Gastrocnemius medialis (tissue), 4 donors: ENCODE data around the gene PPM1J. TPM values are rescaled to one million over a fixed set of nuclear protein-coding genes. Genes with fewer than 3 reads are reported as not detected.

Experiments used
- ATAC-seq, 2 donors: fragments of 150-250 bp; one replicate each; pipeline ENCODE4 v1.9.1; 2016
- DNase-seq, 2 donors: peaks; one replicate each; pipeline ENCODE4 v3.0.0-alpha.2; 2019
- H3K27ac ChIP-seq, 4 donors: fragments of 200-600 bp; sonication (generic); 1 replicate in 1 of 4; 2 replicates in 3 of 4; pipeline ENCODE4 v1.5.1; 2016 to 2018; ENCODE audit warnings: mild to moderate bottlenecking in 2 of 4, moderate library complexity in 1 of 4
- H3K27me3 ChIP-seq, 3 donors: fragments of 200-600 bp; sonication (generic) in 2 of 3; 1 replicate in 1 of 3; 2 replicates in 2 of 3; pipeline versions ENCODE4 v1.5.1 to v1.6.0; 2016 to 2019; ENCODE audit warnings: mild to moderate bottlenecking in 1 of 3, moderate library complexity in 1 of 3
- H3K36me3 ChIP-seq, 2 donors: fragments of 200-600 bp; sonication (generic) in 1 of 2; one replicate each; pipeline ENCODE4 v1.5.1; 2017 to 2018
- H3K4me1 ChIP-seq, 2 donors: fragments of 200-600 bp; sonication (generic) in 1 of 2; one replicate each; pipeline ENCODE4 v1.5.1; 2016 to 2017; ENCODE audit warnings: mild to moderate bottlenecking in 2 of 2
- H3K4me3 ChIP-seq, 4 donors: fragments of 200-600 bp; sonication (generic) in 3 of 4; 1 replicate in 1 of 4; 2 replicates in 3 of 4; pipeline ENCODE4 v1.5.1; 2016 to 2019; ENCODE audit warnings: mild to moderate bottlenecking in 2 of 4
- H3K9me3 ChIP-seq, 3 donors: fragments of 200-600 bp; sonication (generic) in 2 of 3; 1 replicate in 1 of 3; 2 replicates in 2 of 3; pipeline ENCODE4 v1.5.1; 2016 to 2019
- POLR2A ChIP-seq, 2 donors: fragments of 450-650 bp; IDR thresholded peaks; one replicate each; pipeline ENCODE4 v1.6.1; 2017; ENCODE audit warnings: antibody characterized with exemption in 2 of 2, mild to moderate bottlenecking in 2 of 2, moderate library complexity in 2 of 2
- in situ Hi-C, 4 donors: fragments of 200-750 bp; cut with MboI; loops; one replicate each; pipeline versions ENCODE4 v1.15.0 to v1.8.0; 2017; ENCODE audit warnings: low sequenced_read_pairs in 4 of 4
- intact Hi-C: fragments of 100-400 bp; cut with DNase I; formaldehyde crosslinking; loops from one replicate; pipeline ENCODE4 v1.15.1; 2023; ENCODE audit warnings: low total_unique reads
- total RNA-seq, 4 donors: library from RNA; depleted of rRNA; stranded (reverse); fragments of >200 nt; gene quantifications; one replicate each; pipeline versions ENCODE4 v1.1.0 to v1.2.3, GENCODE V29; 2016
- TF ChIP-seq, protein P1 (sequence below), 5 experiments: fragments of 450-650 bp in 3 of 5; fragments of 200-600 bp in 2 of 5; sonication (generic) in 2 of 5; IDR thresholded peaks in 4 of 5; conservative IDR thresholded peaks in 1 of 5; 1 replicate in 4 of 5; 2 replicates in 1 of 5; pipeline ENCODE4 v1.5.1; 2016 to 2019; ENCODE audit warnings: antibody characterized with exemption in 5 of 5, mild to moderate bottlenecking in 3 of 5, moderate library complexity in 3 of 5

Gene PPM1J
- total RNA-seq, 4 donors from 2014 or later, result 4.2 to 5.4 (median 4.8) TPM

- no peaks in the 10 kb centered on the region for H3K9me3 ChIP-seq
- no peak for TF ChIP-seq POLR2A (IDR thresholded peaks at IDR 0.05)
- TF ChIP-seq, protein P1, sequence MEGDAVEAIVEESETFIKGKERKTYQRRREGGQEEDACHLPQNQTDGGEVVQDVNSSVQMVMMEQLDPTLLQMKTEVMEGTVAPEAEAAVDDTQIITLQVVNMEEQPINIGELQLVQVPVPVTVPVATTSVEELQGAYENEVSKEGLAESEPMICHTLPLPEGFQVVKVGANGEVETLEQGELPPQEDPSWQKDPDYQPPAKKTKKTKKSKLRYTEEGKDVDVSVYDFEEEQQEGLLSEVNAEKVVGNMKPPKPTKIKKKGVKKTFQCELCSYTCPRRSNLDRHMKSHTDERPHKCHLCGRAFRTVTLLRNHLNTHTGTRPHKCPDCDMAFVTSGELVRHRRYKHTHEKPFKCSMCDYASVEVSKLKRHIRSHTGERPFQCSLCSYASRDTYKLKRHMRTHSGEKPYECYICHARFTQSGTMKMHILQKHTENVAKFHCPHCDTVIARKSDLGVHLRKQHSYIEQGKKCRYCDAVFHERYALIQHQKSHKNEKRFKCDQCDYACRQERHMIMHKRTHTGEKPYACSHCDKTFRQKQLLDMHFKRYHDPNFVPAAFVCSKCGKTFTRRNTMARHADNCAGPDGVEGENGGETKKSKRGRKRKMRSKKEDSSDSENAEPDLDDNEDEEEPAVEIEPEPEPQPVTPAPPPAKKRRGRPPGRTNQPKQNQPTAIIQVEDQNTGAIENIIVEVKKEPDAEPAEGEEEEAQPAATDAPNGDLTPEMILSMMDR (IDR thresholded peaks at IDR 0.05 in 4 of 5, conservative IDR thresholded peaks at IDR 0.05 in 1 of 5), result no peak
- ATAC-seq, result no peak
- no peaks in the 10 kb centered on the region for H3K4me1 ChIP-seq
- no peak for DNase-seq
- in situ Hi-C loops (no loop called here), intact Hi-C loops (no loop called here)
- no peak overlapping the region for H3K27ac ChIP-seq
- H3K27me3 ChIP-seq, result no peaks in the 10 kb centered on the region
- H3K36me3 ChIP-seq, result peaks cover 3 to 89% of the 10 kb centered on the region in 2 donors
- no peak overlapping the region for H3K4me3 ChIP-seq
Measured at GRCh38 chr1:112666946-112667345, 48.2 kb downstream of the PPM1J start.

GRCh38 chr1:112665857-112666256, 49.3 kb downstream of the PPM1J start:
- Histone ChIP-seq H3K36me3 (peaks cover 3 to 89% of the 10 kb centered on the region in 2 donors), H3K4me1 (no peaks in the 10 kb centered on the region), H3K4me3 (no peak overlapping the region), H3K27me3 (no peaks in the 10 kb centered on the region), H3K27ac (no peak overlapping the region), H3K9me3 (no peaks in the 10 kb centered on the region)
- ATAC-seq (no peak), DNase-seq (no peak)
- TF ChIP-seq, protein P1 (IDR thresholded peaks at IDR 0.05 in 4 of 5, conservative IDR thresholded peaks at IDR 0.05 in 1 of 5), result no peak
- no peak for TF ChIP-seq POLR2A (IDR thresholded peaks at IDR 0.05)
- in situ Hi-C loops (no loop called here), intact Hi-C loops (no loop called here)

Other genes with a start within 250 kb of the PPM1J start
- gene WNT2B, start 206.4 kb downstream of the PPM1J start, total RNA-seq, result 1 to 10 TPM in 1 of 4 donors, under 1 TPM in 3; 0.03 to 1.5 (median 0.41) TPM
- 10 to 100 TPM in 3 of 4 donors, 1 to 10 TPM in 1; 9.6 to 16.7 (median 15.0) TPM for gene ST7L, start 96.2 kb downstream of the PPM1J start, total RNA-seq
- gene CAPZA1, start 95.5 kb downstream of the PPM1J start, total RNA-seq, result 10 to 100 TPM; 27.1 to 58.1 (median 35.2) TPM
- 1 to 10 TPM; 2.8 to 7.2 (median 4.8) TPM for gene MOV10, start 40.7 kb downstream of the PPM1J start, total RNA-seq
- gene RHOC, start 8.2 kb downstream of the PPM1J start, total RNA-seq, result 10 to 100 TPM; 33.1 to 86.5 (median 64.3) TPM
- 10 to 100 TPM; 26.5 to 41.6 (median 36.2) TPM for gene SLC16A1, start 240.9 kb upstream of the PPM1J start, total RNA-seq